Measurements from ENCODE around the gene DPP4. TPM values are rescaled to one million over a fixed set of nuclear protein-coding genes. Genes with fewer than 3 reads are reported as not detected.

DPP4 gene
- total RNA-seq, 1 donor from 2014 or later = 1.7 TPM

DNA sequence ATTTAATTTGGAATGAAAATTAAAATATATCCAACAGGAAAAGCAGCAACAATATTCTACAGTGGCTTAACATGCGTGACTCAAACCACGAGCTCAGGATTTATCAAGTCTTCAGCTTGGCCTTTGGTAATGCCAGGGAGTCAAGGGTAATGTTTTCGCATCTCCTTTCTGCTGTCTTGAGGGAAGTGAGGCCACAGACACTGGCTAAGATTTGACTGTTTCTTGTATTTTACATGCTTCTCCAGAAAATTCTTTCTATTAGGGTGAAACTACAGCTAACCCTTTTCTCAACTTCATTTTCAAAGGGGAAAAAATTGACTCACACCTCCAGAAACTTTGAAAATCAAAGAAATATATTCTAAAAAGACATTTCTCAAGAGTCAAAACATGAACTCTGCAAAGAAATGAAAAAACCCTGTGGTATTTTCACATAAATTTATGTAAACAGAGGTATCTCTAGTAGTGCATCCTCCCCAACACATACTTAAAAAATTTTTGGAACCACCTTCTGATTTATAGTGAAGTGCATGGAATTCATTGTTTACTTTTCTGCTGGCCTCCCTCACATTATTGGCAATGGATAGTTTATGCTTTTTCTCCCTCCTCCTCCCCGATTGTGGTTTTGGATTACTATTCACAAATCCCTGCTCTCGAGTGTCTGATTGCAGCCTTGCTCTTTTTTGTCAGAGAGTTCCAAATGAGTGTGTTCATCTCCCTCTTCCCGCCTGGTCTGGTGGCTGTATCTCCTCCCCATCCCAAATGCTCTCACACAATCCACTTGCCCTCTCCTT, 48.7 kb downstream of the DPP4 start:
- no peak for DNase-seq (ENCODE audit: low spot score in 2 of 2)
- TF ChIP-seq, protein P1, sequence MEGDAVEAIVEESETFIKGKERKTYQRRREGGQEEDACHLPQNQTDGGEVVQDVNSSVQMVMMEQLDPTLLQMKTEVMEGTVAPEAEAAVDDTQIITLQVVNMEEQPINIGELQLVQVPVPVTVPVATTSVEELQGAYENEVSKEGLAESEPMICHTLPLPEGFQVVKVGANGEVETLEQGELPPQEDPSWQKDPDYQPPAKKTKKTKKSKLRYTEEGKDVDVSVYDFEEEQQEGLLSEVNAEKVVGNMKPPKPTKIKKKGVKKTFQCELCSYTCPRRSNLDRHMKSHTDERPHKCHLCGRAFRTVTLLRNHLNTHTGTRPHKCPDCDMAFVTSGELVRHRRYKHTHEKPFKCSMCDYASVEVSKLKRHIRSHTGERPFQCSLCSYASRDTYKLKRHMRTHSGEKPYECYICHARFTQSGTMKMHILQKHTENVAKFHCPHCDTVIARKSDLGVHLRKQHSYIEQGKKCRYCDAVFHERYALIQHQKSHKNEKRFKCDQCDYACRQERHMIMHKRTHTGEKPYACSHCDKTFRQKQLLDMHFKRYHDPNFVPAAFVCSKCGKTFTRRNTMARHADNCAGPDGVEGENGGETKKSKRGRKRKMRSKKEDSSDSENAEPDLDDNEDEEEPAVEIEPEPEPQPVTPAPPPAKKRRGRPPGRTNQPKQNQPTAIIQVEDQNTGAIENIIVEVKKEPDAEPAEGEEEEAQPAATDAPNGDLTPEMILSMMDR (IDR thresholded peaks at IDR 0.05) = no peak
- Histone ChIP-seq H3K4me3 (no peak overlapping the region), H3K27ac (no peak overlapping the region), H3K9me3 (no peaks in the 10 kb centered on the region), H3K4me1 (no peaks in the 10 kb centered on the region), H3K27me3 (no peaks in the 10 kb centered on the region), H3K36me3 (no peaks in the 10 kb centered on the region)
- intact Hi-C loops (cut with DNase I) = no loop called here

GRCh38 chr2:162022290-162022945, 51.6 kb downstream of the DPP4 start:
- Histone ChIP-seq H3K27ac (no peak overlapping the region), H3K36me3 (no peaks in the 10 kb centered on the region), H3K9me3 (no peaks in the 10 kb centered on the region), H3K4me1 (no peaks in the 10 kb centered on the region), H3K4me3 (no peak overlapping the region), H3K27me3 (no peaks in the 10 kb centered on the region)
- TF ChIP-seq, protein P1 (IDR thresholded peaks at IDR 0.05) = no peak
- DNase-seq (ENCODE audit: low spot score in 2 of 2) = no peak
- intact Hi-C loops (cut with DNase I) = no loop called here

DNA sequence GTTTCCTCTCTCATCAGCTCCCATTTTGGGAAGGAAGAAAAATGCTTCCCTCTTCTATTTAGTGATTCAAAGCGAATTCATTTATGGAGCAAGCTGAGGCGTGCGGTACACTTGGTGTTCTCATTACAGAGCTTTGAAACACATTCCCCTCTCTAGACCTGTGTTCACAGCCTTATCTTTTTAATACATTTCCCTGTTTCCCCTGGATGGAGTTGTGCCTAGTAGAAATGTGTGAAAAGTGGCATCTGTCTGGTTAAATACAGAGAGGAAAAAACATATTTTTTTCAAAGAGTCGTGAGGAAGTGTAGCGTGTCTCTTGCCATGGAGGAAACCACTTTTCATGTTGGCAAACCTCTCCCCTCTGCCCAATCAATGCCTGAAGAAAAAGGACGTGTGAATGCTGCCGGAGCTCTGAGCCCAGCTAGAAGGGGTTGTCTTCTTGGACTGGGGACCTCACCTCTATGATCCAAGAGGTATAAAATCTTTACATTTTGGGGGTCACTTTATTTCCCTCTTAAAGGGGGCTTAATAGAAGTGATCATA, 52.4 kb downstream of the DPP4 start:
- Histone ChIP-seq H3K27ac (no peak overlapping the region), H3K4me1 (no peaks in the 10 kb centered on the region), H3K36me3 (no peaks in the 10 kb centered on the region), H3K27me3 (no peaks in the 10 kb centered on the region), H3K9me3 (no peaks in the 10 kb centered on the region), H3K4me3 (no peak overlapping the region)
- TF ChIP-seq, protein P1 (IDR thresholded peaks at IDR 0.05) = no peak
- intact Hi-C loops (cut with DNase I) = no loop called here
- no peak for DNase-seq (ENCODE audit: low spot score in 2 of 2)

DNA sequence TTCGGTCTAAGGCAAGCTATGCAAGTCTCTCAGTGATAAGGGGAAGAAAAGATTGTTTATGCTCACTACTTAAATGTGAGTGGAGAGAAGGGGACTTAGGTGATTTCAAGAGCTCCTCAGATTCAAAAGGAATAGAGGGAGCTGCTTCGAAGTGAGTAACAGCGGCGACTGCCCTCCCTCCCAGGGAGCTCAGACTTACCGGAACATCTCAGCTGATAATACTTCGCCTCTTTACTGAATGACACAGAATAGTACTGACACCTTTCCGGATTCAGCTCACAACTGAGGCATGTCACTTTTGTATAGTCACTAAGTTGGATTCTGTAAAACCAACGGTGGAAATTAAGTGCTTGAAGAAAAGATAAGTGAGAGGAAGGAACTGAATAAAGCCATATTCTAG, 55.5 kb downstream of the DPP4 start:
- Histone ChIP-seq H3K4me3 (no peak overlapping the region), H3K4me1 (no peaks in the 10 kb centered on the region), H3K9me3 (no peaks in the 10 kb centered on the region), H3K36me3 (no peaks in the 10 kb centered on the region), H3K27me3 (no peaks in the 10 kb centered on the region), H3K27ac (no peak overlapping the region)
- DNase-seq (ENCODE audit: low spot score in 2 of 2) = no peak
- TF ChIP-seq, protein P1 (IDR thresholded peaks at IDR 0.05) = no peak
- intact Hi-C loops (cut with DNase I) = no loop called here

DNA sequence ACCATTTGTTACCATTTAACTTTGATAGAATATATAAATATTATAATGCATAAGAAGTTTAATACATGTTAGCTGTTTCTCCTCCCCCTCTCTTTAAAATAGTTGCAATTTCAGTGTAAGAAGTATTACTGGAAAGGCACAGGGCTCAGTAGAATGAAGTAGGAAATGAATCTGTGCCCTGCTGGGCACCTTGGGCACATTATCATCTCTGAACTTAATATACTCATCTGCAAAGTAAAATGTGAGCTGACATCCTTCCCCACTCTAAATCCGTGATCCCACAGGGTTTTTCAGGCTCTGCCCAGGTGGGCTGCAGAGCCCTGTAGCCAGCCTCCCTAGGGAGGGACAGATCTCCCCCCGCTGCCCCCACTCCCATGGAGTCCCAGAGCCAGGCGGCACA, 56.8 kb downstream of the DPP4 start:
- Histone ChIP-seq H3K36me3 (no peaks in the 10 kb centered on the region), H3K4me3 (no peak overlapping the region), H3K9me3 (no peaks in the 10 kb centered on the region), H3K27me3 (no peaks in the 10 kb centered on the region), H3K4me1 (no peaks in the 10 kb centered on the region), H3K27ac (no peak overlapping the region)
- TF ChIP-seq, protein P1 (IDR thresholded peaks at IDR 0.05) = no peak
- intact Hi-C loops (cut with DNase I) = no loop called here
- DNase-seq (ENCODE audit: low spot score in 2 of 2) = no peak
